Neural progenitor cell (in vitro differentiated cells): ENCODE data around the gene MRPS10.

Source experiments
- EZH2phosphoT487 ChIP-seq: fragments of 200-600 bp; sonication (generic); IDR thresholded peaks from 2 replicates; pipeline ENCODE4 v1.6.1; 2017; ENCODE audit warnings: antibody characterized with exemption
- TF ChIP-seq, protein P1 (sequence below): fragments of 200-600 bp; sonication (generic); IDR thresholded peaks from 2 replicates; pipeline ENCODE4 v1.5.1; 2017; ENCODE audit warnings: antibody characterized with exemption, mild to moderate bottlenecking

DNA sequence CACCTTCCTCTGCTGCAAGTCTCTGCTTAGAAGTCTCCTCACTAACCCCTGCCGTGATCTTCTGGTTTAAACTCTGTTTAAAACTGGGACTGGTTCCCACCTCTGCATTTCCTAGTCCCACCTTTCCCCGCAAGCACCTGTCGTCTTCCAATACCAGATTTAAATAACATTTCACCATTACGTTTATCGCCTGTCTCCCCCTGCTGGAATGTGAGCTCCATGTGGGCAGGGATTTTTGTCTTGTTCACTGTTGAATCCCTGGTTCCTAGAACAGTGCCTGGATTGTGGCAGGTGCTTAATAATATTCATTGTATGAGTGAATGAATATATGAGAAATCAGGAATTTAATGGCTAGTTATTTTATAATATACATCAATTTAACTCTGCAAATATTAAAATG lies 41.8 kb downstream of the MRPS10 start:
- TF ChIP-seq, protein P1, sequence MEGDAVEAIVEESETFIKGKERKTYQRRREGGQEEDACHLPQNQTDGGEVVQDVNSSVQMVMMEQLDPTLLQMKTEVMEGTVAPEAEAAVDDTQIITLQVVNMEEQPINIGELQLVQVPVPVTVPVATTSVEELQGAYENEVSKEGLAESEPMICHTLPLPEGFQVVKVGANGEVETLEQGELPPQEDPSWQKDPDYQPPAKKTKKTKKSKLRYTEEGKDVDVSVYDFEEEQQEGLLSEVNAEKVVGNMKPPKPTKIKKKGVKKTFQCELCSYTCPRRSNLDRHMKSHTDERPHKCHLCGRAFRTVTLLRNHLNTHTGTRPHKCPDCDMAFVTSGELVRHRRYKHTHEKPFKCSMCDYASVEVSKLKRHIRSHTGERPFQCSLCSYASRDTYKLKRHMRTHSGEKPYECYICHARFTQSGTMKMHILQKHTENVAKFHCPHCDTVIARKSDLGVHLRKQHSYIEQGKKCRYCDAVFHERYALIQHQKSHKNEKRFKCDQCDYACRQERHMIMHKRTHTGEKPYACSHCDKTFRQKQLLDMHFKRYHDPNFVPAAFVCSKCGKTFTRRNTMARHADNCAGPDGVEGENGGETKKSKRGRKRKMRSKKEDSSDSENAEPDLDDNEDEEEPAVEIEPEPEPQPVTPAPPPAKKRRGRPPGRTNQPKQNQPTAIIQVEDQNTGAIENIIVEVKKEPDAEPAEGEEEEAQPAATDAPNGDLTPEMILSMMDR, result peak; percentile 48
- TF ChIP-seq EZH2phosphoT487, result no peak
